GM23338 (cell line): ENCODE results near the gene MTHFR. TPM values are rescaled to one million over a fixed set of nuclear protein-coding genes. Genes with fewer than 3 reads are reported as not detected.
"Not testable (repeated sequence)": the region's sequence is repeated elsewhere in the genome, so short reads cannot be mapped to it uniquely, and the experiment has no call there.

Experiments
- ATAC-seq: fragments of 200-7000 bp; cut with Tn5 transposase; 3 replicates; pipeline ENCODE4 v1.9.1; 2020
- DNase-seq: peaks from one replicate; pipeline ENCODE4 v3.0.0-alpha.2; 2015; ENCODE audit warnings: low spot score
- H2AFZ ChIP-seq: fragments of 200-600 bp; sonication (generic); 2 replicates; pipeline ENCODE4 v1.8.0; 2016; ENCODE audit warnings: antibody characterized with exemption, mild to moderate bottlenecking, moderate library complexity
- H3F3A ChIP-seq: fragments of 200-600 bp; sonication (generic); replicated peaks from 2 replicates; pipeline ENCODE4 v1.8.0; 2017; ENCODE audit warnings: antibody characterized with exemption, mixed run types, low read depth
- H3K27ac ChIP-seq: fragments of 200-600 bp; sonication (generic); 2 replicates; pipeline ENCODE4 v1.6.1; 2016; ENCODE audit warnings: low read depth
- H3K27me3 ChIP-seq: fragments of 200-600 bp; sonication (generic); 2 replicates; pipeline ENCODE4 v1.8.0; 2016; ENCODE audit warnings: mild to moderate bottlenecking, mixed run types, moderate library complexity; ENCODE audit not compliant: insufficient read depth
- H3K36me3 ChIP-seq: fragments of 200-600 bp; sonication (generic); 2 replicates; pipeline ENCODE4 v1.8.0; 2016; ENCODE audit warnings: mild to moderate bottlenecking; ENCODE audit not compliant: insufficient read depth
- H3K4me1 ChIP-seq: fragments of 200-600 bp; sonication (generic); 2 replicates; pipeline ENCODE4 v1.8.0; 2016; ENCODE audit warnings: mild to moderate bottlenecking, moderate library complexity; ENCODE audit not compliant: insufficient read depth
- H3K4me2 ChIP-seq: fragments of 200-600 bp; sonication (generic); 2 replicates; pipeline ENCODE4 v1.7.1; 2017; ENCODE audit warnings: mixed run types
- H3K4me3 ChIP-seq: fragments of 200-600 bp; sonication (generic); 2 replicates; pipeline ENCODE4 v1.6.1; 2016; ENCODE audit warnings: mixed run types
- H3K79me2 ChIP-seq: fragments of 200-600 bp; sonication (generic); replicated peaks from 2 replicates; pipeline ENCODE4 v1.8.0; 2017; ENCODE audit warnings: mild to moderate bottlenecking; ENCODE audit not compliant: insufficient read depth
- H3K9me2 ChIP-seq: fragments of 200-600 bp; sonication (generic); 2 replicates; pipeline ENCODE4 v1.8.0; 2017; ENCODE audit not compliant: insufficient read depth
- H4K20me1 ChIP-seq: fragments of 200-600 bp; sonication (generic); replicated peaks from 2 replicates; pipeline ENCODE4 v1.8.0; 2017; ENCODE audit warnings: mild to moderate bottlenecking; ENCODE audit not compliant: insufficient read depth
- H3K27ac Mint-ChIP-seq: 2 replicates; pipeline ENCODE4 v1.8.0; 2020; ENCODE audit warnings: inconsistent platforms, mild to moderate bottlenecking, moderate library complexity, mixed read lengths
- H3K27me3 Mint-ChIP-seq: 3 replicates; pipeline ENCODE4 v1.8.0; 2022; ENCODE audit warnings: low read depth, mild to moderate bottlenecking, moderate library complexity, mixed read lengths, inconsistent platforms; ENCODE audit not compliant: insufficient read depth, poor library complexity
- H3K36me3 Mint-ChIP-seq: 3 replicates; pipeline ENCODE4 v1.8.0; 2021; ENCODE audit warnings: low read depth, mild to moderate bottlenecking, inconsistent platforms, moderate library complexity, mixed read lengths
- H3K4me1 Mint-ChIP-seq: 3 replicates; pipeline ENCODE4 v1.8.0; 2020; ENCODE audit warnings: mild to moderate bottlenecking, inconsistent platforms, mixed read lengths
- H3K4me3 Mint-ChIP-seq: 3 replicates; pipeline ENCODE4 v1.8.0; 2021; ENCODE audit warnings: moderate library complexity, mild to moderate bottlenecking, inconsistent platforms, mixed read lengths
- H3K9me3 Mint-ChIP-seq: 3 replicates; pipeline ENCODE4 v1.8.0; 2020; ENCODE audit warnings: moderate library complexity, mild to moderate bottlenecking, inconsistent platforms, mixed read lengths
- CTCF ChIP-seq, 2 experiments: fragments of 200-600 bp in 1 of 2; sonication (generic) in 1 of 2; conservative IDR thresholded peaks; 2 replicates each; pipeline versions ENCODE4 v1.5.1 to v1.6.1; 2016 to 2017; ENCODE audit warnings: antibody characterized with exemption in 2 of 2, low read depth in 2 of 2, mild to moderate bottlenecking in 2 of 2, moderate library complexity in 1 of 2
- POLR2AphosphoS5 ChIP-seq: IDR thresholded peaks from 2 replicates; pipeline ENCODE4 v1.6.1; 2016; ENCODE audit warnings: antibody characterized with exemption, low read depth
- ZNF462 ChIP-seq: fragments of 250-450 bp; sonication (Bioruptor Pico); IDR thresholded peaks from 2 replicates; pipeline ENCODE4 v1.5.0; 2020; ENCODE audit warnings: mild to moderate bottlenecking, moderate library complexity
- polyA plus RNA-seq: library from polyadenylated mRNA; unstranded; fragments of >200 nt; fragmentation: Nextera tagmentation; extraction: Ambion mirVana; gene quantifications from 2 replicates; pipeline ENCODE4 v1.2.1, GENCODE V29; 2016
- total RNA-seq: library from RNA; depleted of rRNA; stranded (reverse); fragments of >200 nt; shearing (Covaris generic); gene quantifications from 2 replicates; pipeline ENCODE4 v1.2.3, GENCODE V29; 2014

MTHFR gene
- total and polyA plus RNA-seq, 2 experiments from 2014 or later, result 6.9 to 21.6 TPM

GRCh38 chr1:11803924-11804665 lies 1.7 kb downstream of the MTHFR start:
- H3K36me3 ChIP-seq, H3K9me3 Mint-ChIP-seq, H2AFZ ChIP-seq, DNase-seq, ATAC-seq, H3K9me2 ChIP-seq, H4K20me1 ChIP-seq, H3K27me3 ChIP-seq: not testable (repeated sequence)
- Mint-ChIP-seq H3K4me1 (peaks cover 51% of the 10 kb centered on the region), H3K27ac (peak overlapping the region; percentile 88), H3K27me3 (peaks cover 11% of the 10 kb centered on the region), H3K4me3 (peak overlapping the region; percentile 92), H3K36me3 (peaks cover 37% of the 10 kb centered on the region)
- H3K4me3 ChIP-seq, result peak overlapping the region; percentile 98
- H3K4me1 ChIP-seq, result peaks cover 36% of the 10 kb centered on the region
- H3K27ac ChIP-seq, result peak overlapping the region; percentile 94
- H3K79me2 ChIP-seq, result peaks cover 40% of the 10 kb centered on the region
- H3F3A ChIP-seq, result peaks cover 22% of the 10 kb centered on the region; the same call in 1 of the 2 replicates
- peak overlapping the region; percentile 100 for H3K4me2 ChIP-seq

GRCh38 chr1:11802973-11803885 lies 2.5 kb downstream of the MTHFR start:
- no peaks in the 10 kb centered on the region; the same call in 1 of the 2 replicates for H4K20me1 ChIP-seq
- TF ChIP-seq ZNF462 (CRISPR knock-in tag), result no peak
- TF ChIP-seq POLR2AphosphoS5, result peak; percentile 78
- 0 out of 4 replicates have a peak, but pooled peaks of 1 of the 2 experiments have one; percentile 4 for TF ChIP-seq CTCF (conservative IDR thresholded peaks at IDR 0.05; ENCODE audit: low read depth in 2 of 2)
- 0 out of 2 replicates have a peak overlapping the region, but pooled peaks have one; percentile 63 for H2AFZ ChIP-seq

More at GRCh38 chr1:11802973-11803885, 2.5 kb downstream of the MTHFR start:
- H3K27me3 Mint-ChIP-seq, result peaks cover 10% of the 10 kb centered on the region
- Histone ChIP-seq H3K4me3 (peak overlapping the region; percentile 98), H3K27ac (peak overlapping the region; percentile 94), H3F3A (peaks cover 22% of the 10 kb centered on the region; the same call in 1 of the 2 replicates), H3K36me3 (no peaks in the 10 kb centered on the region; the same call in 1 of the 2 replicates), H3K4me1 (peaks cover 36% of the 10 kb centered on the region), H3K27me3 (no peaks in the 10 kb centered on the region), H3K79me2 (peaks cover 31% of the 10 kb centered on the region), H3K4me2 (peak overlapping the region; percentile 100), H3K9me2 (no peaks in the 10 kb centered on the region)
- peaks cover 34% of the 10 kb centered on the region for H3K36me3 Mint-ChIP-seq
- DNase-seq, result peak; percentile 97
- H3K9me3 Mint-ChIP-seq, result peaks cover 2% of the 10 kb centered on the region; the same call in 1 of the 3 replicates
- peak overlapping the region; percentile 88 for H3K27ac Mint-ChIP-seq
- peaks cover 46% of the 10 kb centered on the region for H3K4me1 Mint-ChIP-seq
- peak; percentile 68 for ATAC-seq
- H3K4me3 Mint-ChIP-seq, result peak overlapping the region; percentile 92
